Hepatocyte (in vitro differentiated cells): Measurements from ENCODE around the gene SDK1.

ENCODE experiments used
- EZH2 ChIP-seq: fragments of 200-600 bp; sonication (generic); IDR thresholded peaks from 2 replicates; pipeline ENCODE4 v1.6.1; 2016; ENCODE audit warnings: antibody characterized with exemption, mild to moderate bottlenecking, borderline replicate concordance
- TF ChIP-seq, protein P1 (sequence below): fragments of 200-600 bp; sonication (generic); IDR thresholded peaks from 2 replicates; pipeline ENCODE4 v1.5.1; 2016; ENCODE audit warnings: antibody characterized with exemption, mild to moderate bottlenecking; ENCODE audit not compliant: poor library complexity

DNA sequence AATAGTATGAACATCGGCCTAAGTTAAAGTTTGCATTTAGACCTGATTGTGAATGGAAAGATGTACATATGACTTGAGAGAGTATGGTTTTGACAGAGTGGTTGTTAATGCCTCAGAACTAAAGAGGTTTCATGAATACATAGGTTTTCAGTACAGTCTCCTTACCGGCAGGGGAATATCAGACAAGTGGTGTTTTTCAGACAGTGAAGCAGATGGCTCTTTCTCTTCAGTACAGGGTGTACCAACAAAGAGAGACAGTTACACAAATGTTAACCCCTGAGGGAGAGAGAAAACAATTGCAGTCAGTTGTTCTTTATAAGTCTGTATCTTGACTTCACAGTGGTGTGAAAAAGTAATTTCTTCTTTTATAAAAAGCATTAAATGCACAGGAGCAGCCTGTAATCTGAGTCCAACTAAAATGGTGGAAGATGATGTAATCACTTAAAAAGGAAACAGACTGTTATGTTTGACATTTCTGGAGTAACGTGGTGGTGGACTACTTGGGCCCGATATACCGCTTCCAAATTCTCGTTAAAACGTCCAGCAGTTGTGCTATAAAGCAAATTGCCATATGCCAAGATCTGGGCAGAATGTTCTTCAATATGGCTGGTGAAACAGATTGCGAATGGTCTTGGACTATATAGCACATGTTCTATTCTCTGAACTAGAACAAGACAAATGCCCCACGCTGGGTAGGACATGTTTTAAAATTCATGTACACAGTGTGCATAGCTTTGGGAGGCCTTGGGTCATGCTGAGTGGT, 69.2 kb downstream of the SDK1 start:
- TF ChIP-seq EZH2: no peak
- TF ChIP-seq, protein P1, sequence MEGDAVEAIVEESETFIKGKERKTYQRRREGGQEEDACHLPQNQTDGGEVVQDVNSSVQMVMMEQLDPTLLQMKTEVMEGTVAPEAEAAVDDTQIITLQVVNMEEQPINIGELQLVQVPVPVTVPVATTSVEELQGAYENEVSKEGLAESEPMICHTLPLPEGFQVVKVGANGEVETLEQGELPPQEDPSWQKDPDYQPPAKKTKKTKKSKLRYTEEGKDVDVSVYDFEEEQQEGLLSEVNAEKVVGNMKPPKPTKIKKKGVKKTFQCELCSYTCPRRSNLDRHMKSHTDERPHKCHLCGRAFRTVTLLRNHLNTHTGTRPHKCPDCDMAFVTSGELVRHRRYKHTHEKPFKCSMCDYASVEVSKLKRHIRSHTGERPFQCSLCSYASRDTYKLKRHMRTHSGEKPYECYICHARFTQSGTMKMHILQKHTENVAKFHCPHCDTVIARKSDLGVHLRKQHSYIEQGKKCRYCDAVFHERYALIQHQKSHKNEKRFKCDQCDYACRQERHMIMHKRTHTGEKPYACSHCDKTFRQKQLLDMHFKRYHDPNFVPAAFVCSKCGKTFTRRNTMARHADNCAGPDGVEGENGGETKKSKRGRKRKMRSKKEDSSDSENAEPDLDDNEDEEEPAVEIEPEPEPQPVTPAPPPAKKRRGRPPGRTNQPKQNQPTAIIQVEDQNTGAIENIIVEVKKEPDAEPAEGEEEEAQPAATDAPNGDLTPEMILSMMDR: no peak
